Uterus (tissue), 2 donors: ENCODE measurements around the gene ERCC1.

Experiments
- CTCF ChIP-seq, 4 experiments: fragments of 200-600 bp in 2 of 4; fragments of 450-650 bp in 2 of 4; sonication (generic) in 2 of 4; IDR thresholded peaks; one replicate each; pipeline ENCODE4 v1.5.1; 2016 to 2019; ENCODE audit warnings: antibody characterized with exemption in 4 of 4, mild to moderate bottlenecking in 2 of 4, moderate library complexity in 1 of 4
- POLR2A ChIP-seq, 2 donors: fragments of 450-650 bp; IDR thresholded peaks; one replicate each; pipeline ENCODE4 v1.6.1; 2016; ENCODE audit warnings: antibody characterized with exemption in 2 of 2, mild to moderate bottlenecking in 1 of 2, moderate library complexity in 1 of 2

GRCh38 chr19:45385392-45386221 lies 38.1 kb downstream of the ERCC1 start:
- TF ChIP-seq CTCF (IDR thresholded peaks at IDR 0.05) (no peak), POLR2A (IDR thresholded peaks at IDR 0.05) (no peak)
